Measurements from ENCODE around the gene CLEC6A.
"Not testable (repeated sequence)": the region's sequence is repeated elsewhere in the genome, so short reads cannot be mapped to it uniquely, and the experiment has no call there.

Gene CLEC6A

DNA sequence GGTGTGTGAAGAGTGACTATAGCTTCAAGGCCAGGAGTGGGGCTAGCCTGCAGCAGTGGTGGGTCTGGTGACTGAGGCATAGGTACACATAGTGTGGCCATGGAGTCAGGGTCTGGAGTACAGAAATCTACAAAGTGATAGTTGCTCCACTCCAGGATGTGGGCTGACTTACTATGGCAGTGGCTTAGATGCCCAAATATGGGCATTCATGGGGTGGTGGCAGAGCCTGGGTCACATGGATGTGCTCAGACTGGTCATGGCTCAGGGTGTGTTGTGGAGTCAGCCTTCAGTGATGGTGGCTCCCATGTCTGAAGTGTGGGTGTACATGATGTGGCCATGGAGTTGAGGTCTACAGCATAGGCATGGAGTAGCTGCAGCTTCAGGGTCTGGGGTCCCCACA is 27.3 kb downstream of the CLEC6A start:
- no peaks in the 10 kb centered on the region for H3K36me3 ChIP-seq
- no peak overlapping the region for H3K27ac ChIP-seq
- no peak overlapping the region for H3K4me3 ChIP-seq
- no peaks in the 10 kb centered on the region for H3K9me3 ChIP-seq
- intact Hi-C loops (cut with DNase I; ENCODE audit: low total_unique reads) = no loop called here
- TF ChIP-seq, protein P1, sequence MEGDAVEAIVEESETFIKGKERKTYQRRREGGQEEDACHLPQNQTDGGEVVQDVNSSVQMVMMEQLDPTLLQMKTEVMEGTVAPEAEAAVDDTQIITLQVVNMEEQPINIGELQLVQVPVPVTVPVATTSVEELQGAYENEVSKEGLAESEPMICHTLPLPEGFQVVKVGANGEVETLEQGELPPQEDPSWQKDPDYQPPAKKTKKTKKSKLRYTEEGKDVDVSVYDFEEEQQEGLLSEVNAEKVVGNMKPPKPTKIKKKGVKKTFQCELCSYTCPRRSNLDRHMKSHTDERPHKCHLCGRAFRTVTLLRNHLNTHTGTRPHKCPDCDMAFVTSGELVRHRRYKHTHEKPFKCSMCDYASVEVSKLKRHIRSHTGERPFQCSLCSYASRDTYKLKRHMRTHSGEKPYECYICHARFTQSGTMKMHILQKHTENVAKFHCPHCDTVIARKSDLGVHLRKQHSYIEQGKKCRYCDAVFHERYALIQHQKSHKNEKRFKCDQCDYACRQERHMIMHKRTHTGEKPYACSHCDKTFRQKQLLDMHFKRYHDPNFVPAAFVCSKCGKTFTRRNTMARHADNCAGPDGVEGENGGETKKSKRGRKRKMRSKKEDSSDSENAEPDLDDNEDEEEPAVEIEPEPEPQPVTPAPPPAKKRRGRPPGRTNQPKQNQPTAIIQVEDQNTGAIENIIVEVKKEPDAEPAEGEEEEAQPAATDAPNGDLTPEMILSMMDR (IDR thresholded peaks at IDR 0.05) = no peak
- H3K4me1 ChIP-seq = no peaks in the 10 kb centered on the region
- DNase-seq = no peak
- H3K27me3 ChIP-seq = no peaks in the 10 kb centered on the region

- Histone ChIP-seq H3K4me3 (no peak overlapping the region), H3K27me3 (no peaks in the 10 kb centered on the region), H3K36me3 (no peaks in the 10 kb centered on the region), H3K27ac (no peak overlapping the region), H3K9me3 (no peaks in the 10 kb centered on the region), H3K4me1 (no peaks in the 10 kb centered on the region)
- TF ChIP-seq, protein P1 (IDR thresholded peaks at IDR 0.05) = no peak
- DNase-seq = no peak
- intact Hi-C loops (cut with DNase I; ENCODE audit: low total_unique reads) = no loop called here
Observed at GRCh38 chr12:8491646-8492530, 36.1 kb downstream of the CLEC6A start.

DNA sequence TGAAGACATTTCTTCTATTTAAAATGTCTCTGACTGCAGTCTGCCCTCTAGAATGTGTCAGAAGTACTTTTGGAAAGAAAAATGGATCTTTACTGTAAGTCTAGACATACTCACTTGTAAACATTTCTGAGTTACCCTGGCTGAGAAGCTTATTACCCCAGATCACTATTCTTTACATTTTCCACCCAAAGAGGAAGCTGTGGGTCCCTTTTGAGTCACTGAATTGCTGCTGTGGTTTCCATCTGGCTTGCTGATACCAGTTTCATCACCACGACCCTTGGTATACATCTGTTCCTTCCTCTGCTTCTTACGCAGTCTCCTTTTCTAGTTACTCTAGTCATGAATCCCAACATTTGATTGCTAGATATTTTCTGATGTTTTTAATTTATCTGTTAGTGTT is 37.3 kb downstream of the CLEC6A start:
- Histone ChIP-seq H3K9me3 (no peaks in the 10 kb centered on the region), H3K27me3 (no peaks in the 10 kb centered on the region), H3K4me1 (no peaks in the 10 kb centered on the region), H3K27ac (no peak overlapping the region), H3K36me3 (no peaks in the 10 kb centered on the region), H3K4me3 (no peak overlapping the region)
- TF ChIP-seq, protein P1 (IDR thresholded peaks at IDR 0.05) = no peak
- intact Hi-C loops (cut with DNase I; ENCODE audit: low total_unique reads) = no loop called here
- peak in 1 of 2 donors; percentile 36 for DNase-seq

GRCh38 chr12:8495671-8496070 is 39.9 kb downstream of the CLEC6A start:
- intact Hi-C loops (cut with DNase I; ENCODE audit: low total_unique reads); H3K9me3 ChIP-seq: not testable (repeated sequence)

GRCh38 chr12:8496074-8496473 is 40.3 kb downstream of the CLEC6A start:
- H3K27me3 ChIP-seq; H3K4me3 ChIP-seq; H3K27ac ChIP-seq; intact Hi-C loops (cut with DNase I; ENCODE audit: low total_unique reads); DNase-seq; H3K4me1 ChIP-seq; H3K9me3 ChIP-seq; H3K36me3 ChIP-seq: not testable (repeated sequence)

More at GRCh38 chr12:8495671-8496070, 39.9 kb downstream of the CLEC6A start:
- not testable (repeated sequence) for H3K4me1 ChIP-seq, H3K36me3 ChIP-seq, H3K27ac ChIP-seq, DNase-seq, H3K4me3 ChIP-seq, H3K27me3 ChIP-seq

GRCh38 chr12:8499616-8500015 is 43.9 kb downstream of the CLEC6A start:
- no peak for DNase-seq
- intact Hi-C loops (cut with DNase I; ENCODE audit: low total_unique reads) = no loop called here
- Histone ChIP-seq H3K4me1 (no peaks in the 10 kb centered on the region), H3K9me3 (no peaks in the 10 kb centered on the region), H3K27ac (no peak overlapping the region), H3K27me3 (no peaks in the 10 kb centered on the region), H3K4me3 (no peak overlapping the region), H3K36me3 (no peaks in the 10 kb centered on the region)
- TF ChIP-seq, protein P1 (IDR thresholded peaks at IDR 0.05) = no peak

All from tibial artery (tissue), 4 donors.